SK-N-SH (cell line): ENCODE measurements around the gene NECAB2. TPM values are rescaled to one million over a fixed set of nuclear protein-coding genes. Genes with fewer than 3 reads are reported as not detected.

Experiments used
- CTCF ChIA-PET: fragments of 300-600, 350-600 bp; formaldehyde crosslinking; extraction: SDS; loops from one replicate; lab custom pipeline; 2021; lab: Yijun Ruan, JAX
- POLR2A ChIA-PET: fragments of 350-600 bp; sonication (Branson Sonifier 250); formaldehyde crosslinking; extraction: SDS; loops from one replicate; lab custom pipeline; 2020; ENCODE audit warnings: antibody characterized with exemption, inconsistent platforms; lab: Yijun Ruan, JAX
- DNase-seq: peaks from one replicate; pipeline ENCODE4 v3.0.0; 2012
- H2AFZ ChIP-seq: fragments of 200-600 bp; sonication (generic); 2 replicates; pipeline ENCODE4 v1.8.1; 2016; ENCODE audit warnings: antibody characterized with exemption, mild to moderate bottlenecking, low read depth
- H3F3A ChIP-seq: fragments of 200-600 bp; sonication (generic); replicated peaks from 2 replicates; pipeline ENCODE3; 2016; ENCODE audit warnings: antibody characterized with exemption, mild to moderate bottlenecking; ENCODE audit not compliant: insufficient read depth
- H3K27ac ChIP-seq, 2 experiments: fragments of 200-500 bp in 1 of 2; fragments of 200-600 bp in 1 of 2; sonication (Bioruptor generic) in 1 of 2; sonication (generic), shearing (Covaris generic) in 1 of 2; 2 replicates each; pipeline versions ENCODE4 v1.5.1 to v1.6.1; 2014 to 2016; ENCODE audit warnings: low read depth in 2 of 2, inconsistent platforms in 1 of 2, low read length in 1 of 2, mild to moderate bottlenecking in 1 of 2, mixed read lengths in 1 of 2
- H3K27me3 ChIP-seq: fragments of 200-600 bp; sonication (generic), shearing (Covaris generic); 2 replicates; pipeline ENCODE4 v1.6.1; 2016; ENCODE audit warnings: mixed run types; ENCODE audit not compliant: insufficient read depth
- H3K36me3 ChIP-seq, 2 experiments: fragments of 200-500 bp in 1 of 2; fragments of 200-600 bp in 1 of 2; sonication (Bioruptor generic) in 1 of 2; sonication (generic) in 1 of 2; replicated peaks in 1 of 2; 2 replicates each; pipeline versions ENCODE3 to v1.5.1; 2014 to 2016; ENCODE audit warnings: low read length in 1 of 2, mild to moderate bottlenecking in 1 of 2; ENCODE audit not compliant: insufficient read depth in 2 of 2, control insufficient read depth in 1 of 2
- H3K4me1 ChIP-seq, 2 experiments: fragments of 200-500 bp in 1 of 2; fragments of 200-600 bp in 1 of 2; sonication (Bioruptor generic) in 1 of 2; sonication (generic), shearing (Covaris generic) in 1 of 2; 2 replicates each; pipeline versions ENCODE4 v1.5.1 to v1.6.1; 2014 to 2016; ENCODE audit warnings: low read depth in 1 of 2, low read length in 1 of 2, mixed run types in 1 of 2; ENCODE audit not compliant: insufficient read depth in 2 of 2, control insufficient read depth in 1 of 2
- H3K4me2 ChIP-seq: fragments of 200-600 bp; sonication (generic), shearing (Covaris generic); 2 replicates; pipeline ENCODE4 v1.6.1; 2017; ENCODE audit warnings: mixed run types
- H3K4me3 ChIP-seq, 2 experiments: fragments of 200-500 bp in 1 of 2; fragments of 200-600 bp in 1 of 2; sonication (Bioruptor generic) in 1 of 2; sonication (generic), shearing (Covaris generic) in 1 of 2; 2 replicates each; pipeline versions ENCODE4 v1.5.1 to v1.8.1; 2014 to 2016; ENCODE audit warnings: low read depth in 2 of 2, inconsistent platforms in 1 of 2, low read length in 1 of 2, mild to moderate bottlenecking in 1 of 2, mixed read lengths in 1 of 2, moderate library complexity in 1 of 2
- H3K79me2 ChIP-seq: fragments of 200-600 bp; sonication (generic); 2 replicates; pipeline ENCODE4 v1.8.1; 2017; ENCODE audit warnings: mild to moderate bottlenecking; ENCODE audit not compliant: insufficient read depth
- H3K9ac ChIP-seq: fragments of 200-600 bp; sonication (generic); 2 replicates; pipeline ENCODE4 v1.6.1; 2017; ENCODE audit warnings: mixed run types
- H3K9me2 ChIP-seq: fragments of 200-600 bp; sonication (generic); 2 replicates; pipeline ENCODE4 v1.6.1; 2017; ENCODE audit warnings: mixed run types
- H3K9me3 ChIP-seq: fragments of 200-600 bp; sonication (generic); 2 replicates; pipeline ENCODE4 v1.6.1; 2017; ENCODE audit warnings: mixed run types, mild to moderate bottlenecking, moderate library complexity
- H4K20me1 ChIP-seq: fragments of 200-600 bp; sonication (generic); 2 replicates; pipeline ENCODE4 v1.6.1; 2017; ENCODE audit warnings: mild to moderate bottlenecking, mixed run types; ENCODE audit not compliant: insufficient read depth
- CTCF ChIP-seq: fragments of 200-600 bp; sonication (generic); IDR thresholded peaks from 2 replicates; pipeline ENCODE4 v1.6.1; 2017; ENCODE audit warnings: antibody characterized with exemption, mild to moderate bottlenecking, moderate library complexity
- ELF1 ChIP-seq: IDR thresholded peaks from 2 replicates; pipeline ENCODE4 v1.4.0; 2012
- EP300 ChIP-seq, 2 experiments: IDR thresholded peaks; 2 replicates each; pipeline versions ENCODE4 v1.4.0 to v1.6.1; 2012; ENCODE audit warnings: borderline replicate concordance in 1 of 2, low read depth in 1 of 2, low read length in 1 of 2
- FOSL2 ChIP-seq: IDR thresholded peaks from 2 replicates; pipeline ENCODE4 v1.4.0; 2012; ENCODE audit warnings: low read depth, mild to moderate bottlenecking, moderate library complexity, borderline replicate concordance
- FOXJ3 ChIP-seq: sonication (generic); formaldehyde crosslinking; IDR thresholded peaks from 2 replicates; pipeline ENCODE4 v1.5.1; 2020; ENCODE audit warnings: mild to moderate bottlenecking, missing genetic modification reagents
- FOXM1 ChIP-seq: IDR thresholded peaks from 2 replicates; pipeline ENCODE4 v1.4.0; 2012; ENCODE audit warnings: low read depth, mild to moderate bottlenecking
- GATA2 ChIP-seq: sonication (generic); formaldehyde crosslinking; IDR thresholded peaks from 2 replicates; pipeline ENCODE4 v1.5.0; 2020; ENCODE audit warnings: mild to moderate bottlenecking, missing genetic modification reagents
- MAX ChIP-seq: IDR thresholded peaks from 2 replicates; pipeline ENCODE4 v1.4.0; 2012; ENCODE audit warnings: low read depth
- MEF2A ChIP-seq: IDR thresholded peaks from 2 replicates; pipeline ENCODE4 v1.4.0; 2012; ENCODE audit warnings: low read depth, borderline replicate concordance
- MXI1 ChIP-seq: IDR thresholded peaks from 2 replicates; pipeline ENCODE4 v1.6.1; 2012; ENCODE audit warnings: mild to moderate bottlenecking, low read depth, low read length, improper control_type of control experiment
- NRF1 ChIP-seq: IDR thresholded peaks from 2 replicates; pipeline ENCODE4 v1.6.1; 2012; ENCODE audit warnings: low read depth, mild to moderate bottlenecking, low read length
- PBX3 ChIP-seq: IDR thresholded peaks from 2 replicates; pipeline ENCODE4; 2012
- POLR2AphosphoS5 ChIP-seq: IDR thresholded peaks from 2 replicates; pipeline ENCODE4 v1.6.1; 2012; ENCODE audit warnings: low read depth, low read length
- RAD21 ChIP-seq: IDR thresholded peaks from 2 replicates; pipeline ENCODE4 v1.6.1; 2012; ENCODE audit warnings: mild to moderate bottlenecking, low read length
- REST ChIP-seq: IDR thresholded peaks from 2 replicates; pipeline ENCODE4 v1.6.1; 2012; ENCODE audit warnings: mild to moderate bottlenecking, low read depth, low read length, moderate library complexity
- RFX5 ChIP-seq: IDR thresholded peaks from 2 replicates; pipeline ENCODE4 v1.6.1; 2012; ENCODE audit warnings: mild to moderate bottlenecking, improper control_type of control experiment, low read length
- SMC3 ChIP-seq: IDR thresholded peaks from 2 replicates; pipeline ENCODE4 v1.6.1; 2012; ENCODE audit warnings: low read depth, low read length, improper control_type of control experiment
- TEAD4 ChIP-seq: IDR thresholded peaks from 2 replicates; pipeline ENCODE4 v1.4.0; 2012; ENCODE audit warnings: mild to moderate bottlenecking, borderline replicate concordance; ENCODE audit not compliant: insufficient read depth
- YY1 ChIP-seq: IDR thresholded peaks from 2 replicates; pipeline ENCODE4 v1.4.0; 2012; ENCODE audit warnings: low read depth, mild to moderate bottlenecking
- WGBS: methylation state at CpG from one replicate; pipeline ENCODE4 v1.1.6; 2017; ENCODE audit warnings: low lambda C conversion rate; 5-methylcytosine and 5-hydroxymethylcytosine counted together
- polyA plus RNA-seq, 3 experiments: library from polyadenylated mRNA; depleted of rRNA; stranded (reverse); fragments of >200 nt; gene quantifications; 2 replicates each; pipeline ENCODE4 v1.2.3, GENCODE V29; 2012

Gene NECAB2
- polyA plus RNA-seq, 1 of the 3 experiments (the other 2 are of a cell fraction), result 0.58 TPM

- Histone ChIP-seq H4K20me1 (no peaks in the 10 kb centered on the region), H3K27ac (no peak overlapping the region), H3K9ac (no peak overlapping the region), H3F3A (no peaks in the 10 kb centered on the region), H3K4me3 (no peak overlapping the region), H3K36me3 (no peaks in the 10 kb centered on the region), H3K9me3 (no peaks in the 10 kb centered on the region), H3K79me2 (no peaks in the 10 kb centered on the region), H3K4me2 (no peak overlapping the region), H2AFZ (no peak overlapping the region), H3K9me2 (no peaks in the 10 kb centered on the region), H3K4me1 (no peaks in the 10 kb centered on the region; a peak in 1 of 4 replicates), H3K27me3 (no peaks in the 10 kb centered on the region)
- no peak for TF ChIP-seq FOSL2
- TF ChIP-seq CTCF, result no peak
- no peak for TF ChIP-seq NRF1
- 70% methylated on average over 12 of the region's 15 CpGs for WGBS
- no peak for DNase-seq
- CTCF ChIA-PET, result no interaction called here
- POLR2A ChIA-PET, result no interaction called here
These were observed 64.6 kb downstream of the NECAB2 start for GRCh38 chr16:84032458-84033178.

- POLR2A ChIA-PET, result no interaction called here
- no peaks in the 10 kb centered on the region for H3K79me2 ChIP-seq
- no peak for TF ChIP-seq TEAD4
- TF ChIP-seq RAD21, result no peak
- no peak for TF ChIP-seq REST
- no peak for TF ChIP-seq GATA2 (CRISPR knock-in tag)
- no peak for TF ChIP-seq YY1
- no peak for TF ChIP-seq RFX5
- no peak for TF ChIP-seq MAX
- no peak for TF ChIP-seq POLR2AphosphoS5
- no peak for TF ChIP-seq FOXM1
- TF ChIP-seq NRF1, result no peak
- TF ChIP-seq FOXJ3 (CRISPR knock-in tag), result no peak
- TF ChIP-seq PBX3, result no peak
- TF ChIP-seq MEF2A, result no peak
- TF ChIP-seq EP300 (IDR thresholded peaks at IDR 0.05; ENCODE audit: borderline replicate concordance in 1 of 2, low read depth in 1 of 2, low read length in 1 of 2), result no peak
- no peak for TF ChIP-seq MXI1
- TF ChIP-seq SMC3, result no peak
- no peak for TF ChIP-seq ELF1
These were observed 65.5 kb downstream of the NECAB2 start for GRCh38 chr16:84033251-84034195.

More at GRCh38 chr16:84033251-84034195, 65.5 kb downstream of the NECAB2 start:
- Histone ChIP-seq H3K4me1 (no peaks in the 10 kb centered on the region; a peak in 1 of 4 replicates), H2AFZ (no peak overlapping the region), H3K27ac (no peak overlapping the region), H3K36me3 (no peaks in the 10 kb centered on the region), H3K9me3 (no peaks in the 10 kb centered on the region), H3K9ac (no peak overlapping the region), H3K4me2 (no peak overlapping the region), H3F3A (no peaks in the 10 kb centered on the region), H3K4me3 (no peak overlapping the region), H3K9me2 (no peaks in the 10 kb centered on the region), H3K27me3 (no peaks in the 10 kb centered on the region), H4K20me1 (no peaks in the 10 kb centered on the region)
- CTCF ChIA-PET, result interaction anchor here (1.0 kb wide), 1 partner anchor 32 kb away, joined by 3 read pairs; no protein-coding TSS in a partner anchor
- WGBS, result 69% methylated on average over 17 of the region's 25 CpGs
- DNase-seq, result no peak
